DOHH2 (cell line): ENCODE measurements around the gene DDR2.
"Not testable (repeated sequence)": the region's sequence is repeated elsewhere in the genome, so short reads cannot be mapped to it uniquely, and the experiment has no call there.

Source experiments
- H3F3A ChIP-seq: fragments of 200-600 bp; sonication (generic), shearing (Covaris generic); 2 replicates; pipeline ENCODE4 v1.6.0; 2016; ENCODE audit warnings: antibody characterized with exemption, mild to moderate bottlenecking; ENCODE audit not compliant: control insufficient read depth, insufficient read depth
- H3K27ac ChIP-seq: fragments of 200-600 bp; sonication (generic); 2 replicates; pipeline ENCODE4 v1.5.1; 2014; ENCODE audit warnings: low read depth, mild to moderate bottlenecking, low read length, moderate library complexity
- H3K27me3 ChIP-seq: fragments of 200-600 bp; sonication (generic); 2 replicates; pipeline ENCODE4 v1.6.1; 2014; ENCODE audit warnings: mild to moderate bottlenecking, low read length, mixed read lengths; ENCODE audit not compliant: control insufficient read depth
- H3K36me3 ChIP-seq: fragments of 200-600 bp; sonication (generic); 2 replicates; pipeline ENCODE4 v1.6.1; 2014; ENCODE audit warnings: mild to moderate bottlenecking, low read length, moderate library complexity, mixed read lengths; ENCODE audit not compliant: control insufficient read depth
- H3K4me1 ChIP-seq: fragments of 200-600 bp; sonication (generic); 2 replicates; pipeline ENCODE4 v1.6.1; 2014; ENCODE audit warnings: mild to moderate bottlenecking, low read length, mixed read lengths; ENCODE audit not compliant: control insufficient read depth
- H3K4me2 ChIP-seq: fragments of 200-600 bp; sonication (generic); 2 replicates; pipeline ENCODE4 v1.6.0; 2014; ENCODE audit warnings: mild to moderate bottlenecking, low read length, moderate library complexity
- H3K4me3 ChIP-seq: fragments of 200-600 bp; sonication (generic); 2 replicates; pipeline ENCODE4 v1.5.1; 2014; ENCODE audit warnings: mild to moderate bottlenecking, low read length, mixed read lengths
- H3K79me2 ChIP-seq: fragments of 200-600 bp; sonication (generic); 2 replicates; pipeline ENCODE4 v1.6.1; 2014; ENCODE audit warnings: mild to moderate bottlenecking, low read length, mixed read lengths; ENCODE audit not compliant: control insufficient read depth
- H3K9me2 ChIP-seq: fragments of 200-600 bp; sonication (generic); replicated peaks from 2 replicates; pipeline ENCODE4 v1.6.1; 2014; ENCODE audit warnings: mild to moderate bottlenecking, low read length, mixed read lengths; ENCODE audit not compliant: control insufficient read depth
- H3K9me3 ChIP-seq: fragments of 200-600 bp; sonication (generic); 2 replicates; pipeline ENCODE4 v1.6.1; 2014; ENCODE audit warnings: antibody characterized with exemption, low read length, mixed read lengths; ENCODE audit not compliant: control insufficient read depth, insufficient read depth
- H4K20me1 ChIP-seq: fragments of 200-600 bp; sonication (generic); 2 replicates; pipeline ENCODE4 v1.6.0; 2014; ENCODE audit warnings: low read depth, mild to moderate bottlenecking, antibody characterized with exemption, low read length, moderate library complexity; ENCODE audit not compliant: control insufficient read depth, insufficient read depth
- EZH2phosphoT487 ChIP-seq: fragments of 200-600 bp; sonication (generic); IDR thresholded peaks from 2 replicates; pipeline ENCODE4 v1.6.1; 2017; ENCODE audit warnings: borderline replicate concordance, mild to moderate bottlenecking, antibody characterized with exemption, low read length, moderate library complexity, mixed read lengths
- TF ChIP-seq, protein P1 (sequence below): fragments of 200-600 bp; sonication (generic); IDR thresholded peaks from one replicate; pipeline ENCODE4 v1.5.1; 2014; ENCODE audit warnings: antibody characterized with exemption, mild to moderate bottlenecking, low read depth, low read length; ENCODE audit not compliant: poor library complexity, severe bottlenecking

Gene DDR2

GRCh38 chr1:162740755-162741154 lies 108.5 kb downstream of the DDR2 start:
- H3K9me2 ChIP-seq = no peaks in the 10 kb centered on the region
- no peak overlapping the region for H3K4me2 ChIP-seq
- no peak overlapping the region for H3K27ac ChIP-seq
- H3K4me3 ChIP-seq = no peak overlapping the region
- H3F3A ChIP-seq = no peaks in the 10 kb centered on the region
- no peaks in the 10 kb centered on the region for H3K9me3 ChIP-seq
- H4K20me1 ChIP-seq = no peaks in the 10 kb centered on the region
- H3K79me2 ChIP-seq = no peaks in the 10 kb centered on the region
- TF ChIP-seq EZH2phosphoT487 = no peak
- H3K27me3 ChIP-seq = no peaks in the 10 kb centered on the region
- H3K4me1 ChIP-seq = no peaks in the 10 kb centered on the region
- no peaks in the 10 kb centered on the region for H3K36me3 ChIP-seq

DNA sequence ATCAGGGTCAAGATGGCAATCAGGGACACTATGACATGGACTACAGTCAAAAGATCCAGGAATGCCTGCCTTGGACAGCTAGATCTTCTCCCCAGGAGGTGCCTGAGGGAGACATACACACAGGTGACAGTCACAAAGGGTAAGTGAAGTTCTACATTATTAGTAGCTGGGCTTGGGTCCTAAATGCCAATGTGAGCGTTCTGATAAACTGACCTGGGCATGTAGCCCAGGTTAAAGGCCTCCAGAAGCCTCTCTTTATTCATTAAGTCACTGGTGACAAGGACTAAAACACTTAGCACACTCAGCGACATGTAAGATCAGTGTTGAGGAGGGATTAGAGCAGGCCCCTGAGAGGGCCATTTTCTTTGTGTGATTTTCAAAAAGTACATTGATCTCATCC lies 109.3 kb downstream of the DDR2 start:
- H3K9me2 ChIP-seq = no peaks in the 10 kb centered on the region
- no peaks in the 10 kb centered on the region for H3K79me2 ChIP-seq
- H3K27ac ChIP-seq = no peak overlapping the region

GRCh38 chr1:162746264-162746942 lies 114.1 kb downstream of the DDR2 start:
- not testable (repeated sequence) for H3K9me3 ChIP-seq, H3K36me3 ChIP-seq, H3K79me2 ChIP-seq, H3K27ac ChIP-seq, H3K4me1 ChIP-seq, H3K27me3 ChIP-seq, H3K4me3 ChIP-seq, H3K4me2 ChIP-seq, H4K20me1 ChIP-seq, H3F3A ChIP-seq, H3K9me2 ChIP-seq

More for the DNA sequence above, 109.3 kb downstream of the DDR2 start:
- Histone ChIP-seq H3K4me2 (no peak overlapping the region), H3K36me3 (no peaks in the 10 kb centered on the region), H4K20me1 (no peaks in the 10 kb centered on the region), H3K9me3 (no peaks in the 10 kb centered on the region), H3F3A (no peaks in the 10 kb centered on the region), H3K27me3 (no peaks in the 10 kb centered on the region), H3K4me1 (no peaks in the 10 kb centered on the region), H3K4me3 (no peak overlapping the region)
- TF ChIP-seq, protein P1, sequence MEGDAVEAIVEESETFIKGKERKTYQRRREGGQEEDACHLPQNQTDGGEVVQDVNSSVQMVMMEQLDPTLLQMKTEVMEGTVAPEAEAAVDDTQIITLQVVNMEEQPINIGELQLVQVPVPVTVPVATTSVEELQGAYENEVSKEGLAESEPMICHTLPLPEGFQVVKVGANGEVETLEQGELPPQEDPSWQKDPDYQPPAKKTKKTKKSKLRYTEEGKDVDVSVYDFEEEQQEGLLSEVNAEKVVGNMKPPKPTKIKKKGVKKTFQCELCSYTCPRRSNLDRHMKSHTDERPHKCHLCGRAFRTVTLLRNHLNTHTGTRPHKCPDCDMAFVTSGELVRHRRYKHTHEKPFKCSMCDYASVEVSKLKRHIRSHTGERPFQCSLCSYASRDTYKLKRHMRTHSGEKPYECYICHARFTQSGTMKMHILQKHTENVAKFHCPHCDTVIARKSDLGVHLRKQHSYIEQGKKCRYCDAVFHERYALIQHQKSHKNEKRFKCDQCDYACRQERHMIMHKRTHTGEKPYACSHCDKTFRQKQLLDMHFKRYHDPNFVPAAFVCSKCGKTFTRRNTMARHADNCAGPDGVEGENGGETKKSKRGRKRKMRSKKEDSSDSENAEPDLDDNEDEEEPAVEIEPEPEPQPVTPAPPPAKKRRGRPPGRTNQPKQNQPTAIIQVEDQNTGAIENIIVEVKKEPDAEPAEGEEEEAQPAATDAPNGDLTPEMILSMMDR = no peak
- no peak for TF ChIP-seq EZH2phosphoT487

DNA sequence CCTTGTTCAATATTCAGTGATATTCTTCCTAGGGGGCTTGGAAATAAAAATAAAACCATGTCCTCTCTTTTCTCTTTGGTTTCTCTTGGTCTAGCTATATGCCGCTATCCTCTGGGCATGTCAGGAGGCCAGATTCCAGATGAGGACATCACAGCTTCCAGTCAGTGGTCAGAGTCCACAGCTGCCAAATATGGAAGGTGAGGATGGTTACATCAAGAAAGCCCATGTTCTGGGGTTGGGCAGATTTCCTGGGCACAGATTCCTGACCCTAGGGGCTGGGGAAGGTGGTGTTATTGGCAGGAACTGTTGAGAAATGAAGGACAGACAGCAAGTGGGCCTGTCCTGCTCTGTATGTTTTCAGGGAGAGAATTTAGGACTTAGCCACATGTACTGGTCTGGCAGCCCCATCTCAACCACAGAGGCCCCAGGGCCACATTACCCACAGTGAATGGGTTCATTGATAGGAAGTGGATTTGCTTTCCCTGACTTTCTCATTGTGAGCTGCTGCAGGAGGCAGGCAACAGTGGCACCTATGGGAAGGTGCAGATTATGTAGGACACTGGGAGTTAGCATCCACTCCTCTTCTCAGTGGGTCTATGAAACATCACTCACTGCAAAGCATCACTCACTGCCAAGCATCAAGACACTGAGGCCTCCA lies 120.9 kb downstream of the DDR2 start:
- Histone ChIP-seq H3K4me3 (no peak overlapping the region), H3K27ac (no peak overlapping the region), H3K9me3 (no peaks in the 10 kb centered on the region), H3K79me2 (no peaks in the 10 kb centered on the region), H3F3A (no peaks in the 10 kb centered on the region), H3K9me2 (no peaks in the 10 kb centered on the region), H4K20me1 (no peaks in the 10 kb centered on the region), H3K27me3 (no peaks in the 10 kb centered on the region), H3K4me2 (no peak overlapping the region), H3K4me1 (no peaks in the 10 kb centered on the region), H3K36me3 (no peaks in the 10 kb centered on the region)
- TF ChIP-seq, protein P1 = no peak
- TF ChIP-seq EZH2phosphoT487 = no peak
